ENCODE measurements around the gene EN1. TPM values are rescaled to one million over a fixed set of nuclear protein-coding genes. Genes with fewer than 3 reads are reported as not detected.

The EN1 gene
- total and polyA plus RNA-seq, 2 of the 13 experiments (the other 11 are each of a cell fraction or from before 2014, with no cell fraction given), result not detected

DNA sequence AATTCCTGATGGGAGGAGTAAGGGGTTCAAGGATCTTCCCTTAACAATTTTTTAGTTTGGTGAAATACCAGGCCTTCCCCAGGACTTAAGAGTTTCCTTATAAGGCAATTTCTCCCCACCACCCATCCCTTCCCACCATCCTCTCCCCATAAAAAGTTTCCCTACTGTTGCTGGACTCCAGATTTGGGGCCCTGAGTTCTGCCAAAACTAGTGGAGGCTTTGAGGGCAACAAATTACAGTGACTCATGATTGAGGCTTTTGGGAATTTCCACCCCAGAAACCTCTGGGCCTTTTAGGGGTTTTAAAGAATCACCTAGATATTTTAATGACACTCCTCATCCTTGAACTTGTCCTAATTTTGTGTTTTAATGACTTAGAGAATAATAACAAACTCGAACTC lies 14.3 kb upstream of the EN1 start (continued):
- TF ChIP-seq, protein P1, sequence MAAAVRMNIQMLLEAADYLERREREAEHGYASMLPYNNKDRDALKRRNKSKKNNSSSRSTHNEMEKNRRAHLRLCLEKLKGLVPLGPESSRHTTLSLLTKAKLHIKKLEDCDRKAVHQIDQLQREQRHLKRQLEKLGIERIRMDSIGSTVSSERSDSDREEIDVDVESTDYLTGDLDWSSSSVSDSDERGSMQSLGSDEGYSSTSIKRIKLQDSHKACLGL (CRISPR knock-in tag; IDR thresholded peaks at IDR 0.05), result no peak

DNA sequence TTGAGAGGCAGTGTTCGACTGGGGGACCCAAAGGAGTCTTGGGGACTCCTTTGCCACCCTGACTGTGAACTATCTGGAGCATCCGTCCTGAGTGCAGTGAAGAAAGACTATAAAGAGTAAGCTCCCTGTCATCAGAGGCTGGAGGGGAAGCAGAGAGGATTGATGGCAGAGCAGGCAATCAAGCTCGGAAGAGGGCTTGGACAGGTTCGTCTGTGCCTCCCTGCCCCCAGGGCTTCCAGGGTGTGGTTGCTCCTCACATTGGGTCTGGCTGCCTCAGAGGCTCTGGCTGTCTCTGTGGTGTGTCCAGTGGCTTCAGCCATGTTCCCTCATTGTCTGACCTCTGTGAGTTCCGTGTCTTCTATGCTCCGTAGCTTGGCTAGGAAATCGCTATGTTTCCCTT lies 13.8 kb upstream of the EN1 start:
- H3K9me3 ChIP-seq (ENCODE audit: low read length), result no peaks in the 10 kb centered on the region
- no peak overlapping the region for H3K27ac ChIP-seq (ENCODE audit: extremely low read length, insufficient read depth, low read length)
- TF ChIP-seq KDM5B (CRISPR knock-in tag; IDR thresholded peaks at IDR 0.05; ENCODE audit: borderline replicate concordance) (no peak), SRSF1 (optimal IDR thresholded peaks at IDR 0.05; ENCODE audit: low read depth, low read length) (no peak), KAT8 (CRISPR knock-in tag; IDR thresholded peaks at IDR 0.05) (no peak), ZNF138 (CRISPR knock-in tag; IDR thresholded peaks at IDR 0.05; ENCODE audit: low read depth) (no peak), HOXA9 (CRISPR knock-in tag; IDR thresholded peaks at IDR 0.05; ENCODE audit: borderline replicate concordance) (no peak), ZNF121 (CRISPR knock-in tag; IDR thresholded peaks at IDR 0.05) (no peak), ZNF17 (CRISPR knock-in tag; IDR thresholded peaks at IDR 0.05) (no peak), PLRG1 (conservative IDR thresholded peaks at IDR 0.05) (no peak), RFX3 (CRISPR knock-in tag; IDR thresholded peaks at IDR 0.05) (no peak), ZNF432 (CRISPR knock-in tag; IDR thresholded peaks at IDR 0.05; ENCODE audit: borderline replicate concordance) (no peak), CBX1 (IDR thresholded peaks at IDR 0.05; ENCODE audit: low read depth) (no peak)
- TF ChIP-seq, protein P2, sequence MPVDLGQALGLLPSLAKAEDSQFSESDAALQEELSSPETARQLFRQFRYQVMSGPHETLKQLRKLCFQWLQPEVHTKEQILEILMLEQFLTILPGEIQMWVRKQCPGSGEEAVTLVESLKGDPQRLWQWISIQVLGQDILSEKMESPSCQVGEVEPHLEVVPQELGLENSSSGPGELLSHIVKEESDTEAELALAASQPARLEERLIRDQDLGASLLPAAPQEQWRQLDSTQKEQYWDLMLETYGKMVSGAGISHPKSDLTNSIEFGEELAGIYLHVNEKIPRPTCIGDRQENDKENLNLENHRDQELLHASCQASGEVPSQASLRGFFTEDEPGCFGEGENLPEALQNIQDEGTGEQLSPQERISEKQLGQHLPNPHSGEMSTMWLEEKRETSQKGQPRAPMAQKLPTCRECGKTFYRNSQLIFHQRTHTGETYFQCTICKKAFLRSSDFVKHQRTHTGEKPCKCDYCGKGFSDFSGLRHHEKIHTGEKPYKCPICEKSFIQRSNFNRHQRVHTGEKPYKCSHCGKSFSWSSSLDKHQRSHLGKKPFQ (CRISPR knock-in tag; IDR thresholded peaks at IDR 0.05; ENCODE audit: insufficient replicate concordance), result no peak
- TF ChIP-seq, protein P3, sequence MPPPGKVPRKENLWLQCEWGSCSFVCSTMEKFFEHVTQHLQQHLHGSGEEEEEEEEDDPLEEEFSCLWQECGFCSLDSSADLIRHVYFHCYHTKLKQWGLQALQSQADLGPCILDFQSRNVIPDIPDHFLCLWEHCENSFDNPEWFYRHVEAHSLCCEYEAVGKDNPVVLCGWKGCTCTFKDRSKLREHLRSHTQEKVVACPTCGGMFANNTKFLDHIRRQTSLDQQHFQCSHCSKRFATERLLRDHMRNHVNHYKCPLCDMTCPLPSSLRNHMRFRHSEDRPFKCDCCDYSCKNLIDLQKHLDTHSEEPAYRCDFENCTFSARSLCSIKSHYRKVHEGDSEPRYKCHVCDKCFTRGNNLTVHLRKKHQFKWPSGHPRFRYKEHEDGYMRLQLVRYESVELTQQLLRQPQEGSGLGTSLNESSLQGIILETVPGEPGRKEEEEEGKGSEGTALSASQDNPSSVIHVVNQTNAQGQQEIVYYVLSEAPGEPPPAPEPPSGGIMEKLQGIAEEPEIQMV (CRISPR knock-in tag; IDR thresholded peaks at IDR 0.05; ENCODE audit: low read depth), result no peak
- TF ChIP-seq, protein P4, sequence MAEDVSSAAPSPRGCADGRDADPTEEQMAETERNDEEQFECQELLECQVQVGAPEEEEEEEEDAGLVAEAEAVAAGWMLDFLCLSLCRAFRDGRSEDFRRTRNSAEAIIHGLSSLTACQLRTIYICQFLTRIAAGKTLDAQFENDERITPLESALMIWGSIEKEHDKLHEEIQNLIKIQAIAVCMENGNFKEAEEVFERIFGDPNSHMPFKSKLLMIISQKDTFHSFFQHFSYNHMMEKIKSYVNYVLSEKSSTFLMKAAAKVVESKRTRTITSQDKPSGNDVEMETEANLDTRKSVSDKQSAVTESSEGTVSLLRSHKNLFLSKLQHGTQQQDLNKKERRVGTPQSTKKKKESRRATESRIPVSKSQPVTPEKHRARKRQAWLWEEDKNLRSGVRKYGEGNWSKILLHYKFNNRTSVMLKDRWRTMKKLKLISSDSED (CRISPR knock-in tag; IDR thresholded peaks at IDR 0.05), result no peak
- BruUV-seq (replicated peaks), result no TSS peak
- no peaks in the 10 kb centered on the region for H4K20me1 ChIP-seq (ENCODE audit: insufficient read depth, low read length)
- H3K27me3 ChIP-seq (ENCODE audit: control insufficient read depth in 1 of 2, insufficient read depth in 2 of 2, low read length in 2 of 2), result peaks cover 16 to 68% of the 10 kb centered on the region in 2 experiments
- no peak overlapping the region for H3K4me3 ChIP-seq (replicated peaks in 1 of 3; ENCODE audit: insufficient read depth in 1 of 3, low read depth in 2 of 3, low read length in 3 of 3)
- FAIRE-seq (no peak), ATAC-seq (no peak), DNase-seq (ENCODE audit: low spot score) (no peak)
- intact Hi-C loops (cut with micrococcal nuclease; ENCODE audit: unreplicated experiment) (loop anchor here (5.0 kb wide), 1 partner anchor 814 kb away; no protein-coding TSS in a partner anchor), in situ Hi-C loops (cut with HindIII; ENCODE audit: extremely low pct_ligation_motif_present, low pct_unique_long_range_greater_than_20kb) (loop anchor here (5.0 kb wide), 1 partner anchor 639 kb away; no protein-coding TSS in a partner anchor)
- no peaks in the 10 kb centered on the region for H3K4me1 ChIP-seq (ENCODE audit: insufficient read depth, low read length)
- CTCF ChIA-PET (ENCODE audit: low intra/inter-chr PET ratio, low total read pairs), result no interaction called here
- POLR2A ChIA-PET, result no interaction called here
- no peak overlapping the region for H2AFZ ChIP-seq (ENCODE audit: low read length)
- H3K79me2 ChIP-seq (ENCODE audit: insufficient read depth, low read length), result no peaks in the 10 kb centered on the region
- H3K9ac ChIP-seq (ENCODE audit: insufficient read depth, low read depth, low read length), result no peak overlapping the region
- no peaks in the 10 kb centered on the region for H3K36me3 ChIP-seq (replicated peaks in 1 of 2; ENCODE audit: control insufficient read depth in 1 of 2, insufficient read depth in 2 of 2, low read length in 2 of 2)
- H3K4me2 ChIP-seq (ENCODE audit: low read depth, low read length), result no peak overlapping the region
- WGBS (ENCODE audit: low lambda C conversion rate), result 29% methylated on average over 7 of the region's 7 CpGs
